ENCODE data around the gene CFAP20DC.
A peak's percentile ranks its signal among the peaks of the same experiment; 100 is the strongest.
"Not testable (repeated sequence)": the region's sequence is repeated elsewhere in the genome, so short reads cannot be mapped to it uniquely, and the experiment has no call there.

The CFAP20DC gene

GRCh38 chr3:58857402-58857801 lies 192.4 kb downstream of the CFAP20DC start:
- no peaks in the 10 kb centered on the region for H3K79me2 ChIP-seq (ENCODE audit: control insufficient read depth, low read length)
- H3K27me3 ChIP-seq (ENCODE audit: control insufficient read depth, low read length) = no peaks in the 10 kb centered on the region
- peaks cover 63% of the 10 kb centered on the region for H3K4me1 ChIP-seq (ENCODE audit: control insufficient read depth, low read length)
- no peaks in the 10 kb centered on the region for H3K36me3 ChIP-seq (ENCODE audit: control insufficient read depth, low read length)
- no peaks in the 10 kb centered on the region for H3K9me3 ChIP-seq (ENCODE audit: control insufficient read depth, insufficient read depth, low read length)
- H3F3A ChIP-seq (ENCODE audit: control insufficient read depth, insufficient read depth) = peaks cover 5% of the 10 kb centered on the region; the same call in 1 of the 2 replicates
- H4K20me1 ChIP-seq (ENCODE audit: control insufficient read depth, insufficient read depth, low read depth, low read length) = no peaks in the 10 kb centered on the region
- no peaks in the 10 kb centered on the region for H3K9me2 ChIP-seq (replicated peaks; ENCODE audit: control insufficient read depth, low read length)
- 0 out of 2 replicates have a peak overlapping the region, but pooled peaks have one; percentile 42 for H3K4me3 ChIP-seq (ENCODE audit: low read length)
- TF ChIP-seq CTCF (IDR thresholded peaks at IDR 0.05; ENCODE audit: low read depth, low read length, poor library complexity, severe bottlenecking) (no peak), EZH2phosphoT487 (IDR thresholded peaks at IDR 0.05; ENCODE audit: borderline replicate concordance, low read length) (no peak)
- peak overlapping the region; percentile 61 for H3K4me2 ChIP-seq (ENCODE audit: low read length)
- H3K27ac ChIP-seq (ENCODE audit: low read depth, low read length) = peak overlapping the region; percentile 58

GRCh38 chr3:58848826-58849225 lies 201.0 kb downstream of the CFAP20DC start:
- Histone ChIP-seq H3K4me2 (ENCODE audit: low read length) (no peak overlapping the region), H3F3A (ENCODE audit: control insufficient read depth, insufficient read depth) (no peaks in the 10 kb centered on the region), H3K9me2 (replicated peaks; ENCODE audit: control insufficient read depth, low read length) (no peaks in the 10 kb centered on the region), H3K79me2 (ENCODE audit: control insufficient read depth, low read length) (no peaks in the 10 kb centered on the region), H3K27ac (ENCODE audit: low read depth, low read length) (no peak overlapping the region), H3K4me1 (ENCODE audit: control insufficient read depth, low read length) (no peaks in the 10 kb centered on the region), H3K36me3 (ENCODE audit: control insufficient read depth, low read length) (no peaks in the 10 kb centered on the region), H3K4me3 (ENCODE audit: low read length) (no peak overlapping the region), H3K27me3 (ENCODE audit: control insufficient read depth, low read length) (no peaks in the 10 kb centered on the region), H3K9me3 (ENCODE audit: control insufficient read depth, insufficient read depth, low read length) (peaks cover 2% of the 10 kb centered on the region; the same call in 1 of the 2 replicates), H4K20me1 (ENCODE audit: control insufficient read depth, insufficient read depth, low read depth, low read length) (no peaks in the 10 kb centered on the region)
- TF ChIP-seq EZH2phosphoT487 (IDR thresholded peaks at IDR 0.05; ENCODE audit: borderline replicate concordance, low read length) (no peak), CTCF (IDR thresholded peaks at IDR 0.05; ENCODE audit: low read depth, low read length, poor library complexity, severe bottlenecking) (no peak)

- not testable (repeated sequence) for H3K4me3 ChIP-seq (ENCODE audit: low read length); H3K27me3 ChIP-seq (ENCODE audit: control insufficient read depth, low read length); H4K20me1 ChIP-seq (ENCODE audit: control insufficient read depth, insufficient read depth, low read depth, low read length); H3K4me2 ChIP-seq (ENCODE audit: low read length); H3F3A ChIP-seq (ENCODE audit: control insufficient read depth, insufficient read depth); H3K79me2 ChIP-seq (ENCODE audit: control insufficient read depth, low read length); H3K36me3 ChIP-seq (ENCODE audit: control insufficient read depth, low read length); H3K9me3 ChIP-seq (ENCODE audit: control insufficient read depth, insufficient read depth, low read length); H3K9me2 ChIP-seq (replicated peaks; ENCODE audit: control insufficient read depth, low read length); H3K27ac ChIP-seq (ENCODE audit: low read depth, low read length)
- H3K4me1 ChIP-seq (ENCODE audit: control insufficient read depth, low read length) = peaks cover 17% of the 10 kb centered on the region
These were observed 207.6 kb downstream of the CFAP20DC start for GRCh38 chr3:58842050-58842747.

- Histone ChIP-seq H3K36me3 (ENCODE audit: control insufficient read depth, low read length) (no peaks in the 10 kb centered on the region), H3F3A (ENCODE audit: control insufficient read depth, insufficient read depth) (no peaks in the 10 kb centered on the region), H3K9me2 (replicated peaks; ENCODE audit: control insufficient read depth, low read length) (no peaks in the 10 kb centered on the region), H3K9me3 (ENCODE audit: control insufficient read depth, insufficient read depth, low read length) (no peaks in the 10 kb centered on the region), H3K27me3 (ENCODE audit: control insufficient read depth, low read length) (no peaks in the 10 kb centered on the region), H3K27ac (ENCODE audit: low read depth, low read length) (no peak overlapping the region), H3K4me1 (ENCODE audit: control insufficient read depth, low read length) (peaks cover 17% of the 10 kb centered on the region), H3K4me3 (ENCODE audit: low read length) (no peak overlapping the region), H4K20me1 (ENCODE audit: control insufficient read depth, insufficient read depth, low read depth, low read length) (no peaks in the 10 kb centered on the region), H3K4me2 (ENCODE audit: low read length) (no peak overlapping the region), H3K79me2 (ENCODE audit: control insufficient read depth, low read length) (no peaks in the 10 kb centered on the region)
- TF ChIP-seq EZH2phosphoT487 (IDR thresholded peaks at IDR 0.05; ENCODE audit: borderline replicate concordance, low read length) (no peak), CTCF (IDR thresholded peaks at IDR 0.05; ENCODE audit: low read depth, low read length, poor library complexity, severe bottlenecking) (no peak)
These were observed 208.9 kb downstream of the CFAP20DC start for GRCh38 chr3:58840949-58841348.
